GM12892 (cell line): Measurements from ENCODE around the gene NOX4.
"Not testable (repeated sequence)": the region's sequence is repeated elsewhere in the genome, so short reads cannot be mapped to it uniquely, and the experiment has no call there.

Experiments used
- POLR2A ChIP-seq: IDR thresholded peaks from 2 replicates; pipeline ENCODE4 v1.6.1; 2011; ENCODE audit warnings: low read depth, low read length, control low read depth
- POLR2AphosphoS5 ChIP-seq: IDR thresholded peaks from 2 replicates; pipeline ENCODE4 v1.6.1; 2011; ENCODE audit warnings: low read depth, low read length, control low read depth
- TAF1 ChIP-seq: IDR thresholded peaks from 2 replicates; pipeline ENCODE4 v1.6.1; 2011; ENCODE audit warnings: low read depth, mild to moderate bottlenecking, control low read depth, low read length, borderline replicate concordance

GRCh38 chr11:89391654-89392053, 99.5 kb downstream of the NOX4 start:
- not testable (repeated sequence) for TF ChIP-seq POLR2A, POLR2AphosphoS5, TAF1
